ENCODE data around the gene NUDC.

The NUDC gene

GRCh38 chr1:26994020-26994786 is 72.7 kb downstream of the NUDC start:
- Histone ChIP-seq H3K9me3 (ENCODE audit: severe bottlenecking) (no peaks in the 10 kb centered on the region), H3K36me3 (no peaks in the 10 kb centered on the region; the same call in 1 of the 2 replicates), H3K27me3 (ENCODE audit: insufficient read depth, low read depth, severe bottlenecking) (peaks cover 23% of the 10 kb centered on the region), H3K27ac (no peak overlapping the region), H3K4me3 (ENCODE audit: low read depth, low read length) (peak overlapping the region; percentile 46)
- DNase-seq, result no peak
- TF ChIP-seq CTCF (IDR thresholded peaks at IDR 0.05; ENCODE audit: low read depth, low read length), result no peak

- no peak for TF ChIP-seq CTCF (IDR thresholded peaks at IDR 0.05; ENCODE audit: low read depth, low read length)
- H3K4me3 ChIP-seq (ENCODE audit: low read depth, low read length), result peak overlapping the region; percentile 37
Observed at GRCh38 chr1:26994787-26995517, 73.4 kb downstream of the NUDC start.

GRCh38 chr1:26996024-26996423 is 74.5 kb downstream of the NUDC start:
- H3K27ac ChIP-seq, result no peak overlapping the region
- TF ChIP-seq CTCF (IDR thresholded peaks at IDR 0.05; ENCODE audit: low read depth, low read length), result no peak
- no peak overlapping the region for H3K4me3 ChIP-seq (ENCODE audit: low read depth, low read length)
- H3K36me3 ChIP-seq, result no peaks in the 10 kb centered on the region; the same call in 1 of the 2 replicates
- H3K9me3 ChIP-seq (ENCODE audit: severe bottlenecking), result no peaks in the 10 kb centered on the region
- DNase-seq, result no peak
- peaks cover 23% of the 10 kb centered on the region for H3K27me3 ChIP-seq (ENCODE audit: insufficient read depth, low read depth, severe bottlenecking)

More at GRCh38 chr1:26994787-26995517, 73.4 kb downstream of the NUDC start:
- Histone ChIP-seq H3K36me3 (no peaks in the 10 kb centered on the region; the same call in 1 of the 2 replicates), H3K27me3 (ENCODE audit: insufficient read depth, low read depth, severe bottlenecking) (peaks cover 23% of the 10 kb centered on the region), H3K9me3 (ENCODE audit: severe bottlenecking) (no peaks in the 10 kb centered on the region), H3K27ac (no peak overlapping the region)
- no peak for DNase-seq

Measured in WERI-Rb-1 (cell line).